ENCODE data around the gene PHF21A.

Gene PHF21A

DNA sequence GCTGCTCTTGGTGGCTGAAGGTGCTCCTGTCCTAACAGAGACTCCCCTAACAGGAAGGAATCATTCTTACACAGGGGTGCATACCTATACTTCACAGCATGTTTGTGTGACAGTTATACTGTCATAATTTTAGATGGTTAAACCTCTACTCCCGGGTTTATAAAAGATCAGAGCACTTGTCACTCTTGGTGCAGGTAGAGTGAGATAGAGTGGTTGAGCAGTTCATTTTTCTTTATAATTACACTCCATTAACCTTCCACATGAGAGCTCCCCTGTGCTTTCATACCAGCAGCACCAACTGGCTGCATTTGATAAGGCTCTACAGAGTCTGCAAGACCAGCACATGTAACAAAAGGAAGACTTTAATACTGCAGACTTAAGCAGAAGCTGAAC, 125.9 kb downstream of the PHF21A start:
- H3K36me3 Mint-ChIP-seq (ENCODE audit: low read depth): no peaks in the 10 kb centered on the region
- TF ChIP-seq, protein P1, sequence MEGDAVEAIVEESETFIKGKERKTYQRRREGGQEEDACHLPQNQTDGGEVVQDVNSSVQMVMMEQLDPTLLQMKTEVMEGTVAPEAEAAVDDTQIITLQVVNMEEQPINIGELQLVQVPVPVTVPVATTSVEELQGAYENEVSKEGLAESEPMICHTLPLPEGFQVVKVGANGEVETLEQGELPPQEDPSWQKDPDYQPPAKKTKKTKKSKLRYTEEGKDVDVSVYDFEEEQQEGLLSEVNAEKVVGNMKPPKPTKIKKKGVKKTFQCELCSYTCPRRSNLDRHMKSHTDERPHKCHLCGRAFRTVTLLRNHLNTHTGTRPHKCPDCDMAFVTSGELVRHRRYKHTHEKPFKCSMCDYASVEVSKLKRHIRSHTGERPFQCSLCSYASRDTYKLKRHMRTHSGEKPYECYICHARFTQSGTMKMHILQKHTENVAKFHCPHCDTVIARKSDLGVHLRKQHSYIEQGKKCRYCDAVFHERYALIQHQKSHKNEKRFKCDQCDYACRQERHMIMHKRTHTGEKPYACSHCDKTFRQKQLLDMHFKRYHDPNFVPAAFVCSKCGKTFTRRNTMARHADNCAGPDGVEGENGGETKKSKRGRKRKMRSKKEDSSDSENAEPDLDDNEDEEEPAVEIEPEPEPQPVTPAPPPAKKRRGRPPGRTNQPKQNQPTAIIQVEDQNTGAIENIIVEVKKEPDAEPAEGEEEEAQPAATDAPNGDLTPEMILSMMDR (IDR thresholded peaks at IDR 0.05): no peak
- no peaks in the 10 kb centered on the region for H3K27me3 Mint-ChIP-seq (ENCODE audit: low read depth, poor library complexity)
- no peak for DNase-seq
- no peaks in the 10 kb centered on the region for H3K9me3 Mint-ChIP-seq
- peak overlapping the region; percentile 1 for H3K27ac Mint-ChIP-seq
- peaks cover 33% of the 10 kb centered on the region for H3K4me1 Mint-ChIP-seq
- H3K4me3 Mint-ChIP-seq: no peak overlapping the region

DNA sequence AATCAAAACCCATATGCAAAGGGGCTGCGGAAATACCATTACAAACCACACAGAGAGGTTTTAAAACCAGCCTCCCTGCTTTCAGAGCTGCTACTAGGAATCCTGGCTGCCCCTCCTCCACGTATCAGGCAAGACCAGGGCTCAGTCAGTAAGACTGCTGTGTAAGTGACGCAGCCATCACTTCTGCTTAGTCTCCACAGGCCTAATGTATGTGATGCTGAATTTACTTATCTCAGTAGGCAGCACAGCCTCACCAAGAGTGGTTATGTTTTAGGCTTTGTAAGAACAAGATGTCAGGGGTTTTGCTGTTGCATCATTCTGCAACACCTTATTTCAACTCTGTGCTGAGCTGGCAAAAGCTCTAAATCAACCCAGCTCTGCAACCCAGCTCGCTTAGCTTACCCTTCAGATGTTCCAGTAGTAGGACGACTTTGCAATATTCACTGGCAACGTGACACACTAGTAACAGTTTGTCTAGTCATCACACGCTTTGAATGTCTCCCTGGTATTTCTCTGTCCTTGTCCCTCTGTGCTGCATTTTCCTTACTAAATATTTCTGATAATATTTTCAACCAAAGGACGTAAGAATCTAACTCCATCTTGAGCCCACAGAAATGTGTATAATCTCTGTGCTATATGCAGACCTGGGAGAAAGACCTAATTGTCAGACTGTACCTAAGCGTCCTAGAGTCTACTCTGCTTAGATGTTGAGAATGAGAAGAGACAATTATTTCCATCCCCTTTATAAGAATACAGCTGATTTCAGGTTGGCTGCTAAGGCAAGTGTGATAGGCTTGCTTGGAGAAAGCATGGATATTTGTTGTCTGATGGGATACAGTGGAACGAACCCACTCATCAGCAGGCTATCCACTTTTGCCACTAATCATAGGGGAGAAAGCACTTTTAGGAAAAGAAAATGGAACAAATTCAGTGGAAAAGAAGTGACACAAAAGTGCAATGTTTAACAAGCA, 126.6 kb downstream of the PHF21A start:
- Mint-ChIP-seq H3K4me3 (no peak overlapping the region), H3K27ac (peak overlapping the region; percentile 1), H3K4me1 (peaks cover 33% of the 10 kb centered on the region), H3K9me3 (no peaks in the 10 kb centered on the region), H3K36me3 (ENCODE audit: low read depth) (no peaks in the 10 kb centered on the region), H3K27me3 (ENCODE audit: low read depth, poor library complexity) (no peaks in the 10 kb centered on the region)
- TF ChIP-seq, protein P1 (IDR thresholded peaks at IDR 0.05): no peak
- DNase-seq: peak; percentile 20

DNA sequence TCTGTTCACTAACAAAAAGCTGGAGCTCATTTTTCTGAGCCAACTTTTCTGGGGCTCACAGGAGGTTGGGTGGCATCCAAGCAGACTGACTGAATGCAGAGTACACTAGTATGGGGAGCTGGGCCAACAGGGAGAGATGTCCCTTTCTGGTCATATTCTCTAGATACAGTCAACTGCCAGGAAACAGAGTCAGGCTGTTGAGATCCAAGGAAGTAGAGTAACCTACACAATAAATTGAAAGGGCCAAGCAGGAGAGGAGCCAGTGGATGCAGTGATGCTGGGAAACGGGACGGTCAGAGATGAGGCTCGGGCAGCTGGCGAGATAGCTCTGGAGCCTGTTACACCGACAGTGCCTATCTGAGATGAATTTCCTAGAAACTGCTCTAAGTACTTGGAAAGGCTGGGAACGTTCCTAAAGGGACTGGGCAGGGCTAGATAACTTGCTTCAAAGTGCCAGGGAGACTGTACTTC, 127.7 kb downstream of the PHF21A start:
- Mint-ChIP-seq H3K36me3 (ENCODE audit: low read depth) (no peaks in the 10 kb centered on the region), H3K27ac (peak overlapping the region; percentile 53), H3K4me3 (no peak overlapping the region), H3K27me3 (ENCODE audit: low read depth, poor library complexity) (no peaks in the 10 kb centered on the region), H3K9me3 (no peaks in the 10 kb centered on the region), H3K4me1 (peaks cover 33% of the 10 kb centered on the region)
- no peak for DNase-seq
- TF ChIP-seq, protein P1 (IDR thresholded peaks at IDR 0.05): no peak

DNA sequence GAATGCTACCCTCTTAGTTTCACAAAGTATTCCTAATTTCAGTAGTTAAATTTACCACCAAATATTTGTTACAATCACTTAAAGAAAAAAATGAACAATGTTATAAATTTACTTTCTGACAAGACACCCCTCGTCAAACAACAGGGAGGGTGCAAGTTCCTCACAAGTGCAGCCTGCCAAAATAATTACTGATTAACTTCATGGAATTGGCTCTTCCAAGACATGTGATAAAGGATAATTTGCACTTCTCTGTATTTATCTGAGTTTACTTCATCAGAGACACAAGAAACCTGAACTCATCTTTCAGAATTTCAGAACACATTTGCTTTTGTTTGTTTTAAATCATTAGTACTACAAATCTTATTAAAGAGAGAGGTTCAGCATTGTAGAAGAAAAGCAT, 132.3 kb downstream of the PHF21A start:
- H3K9me3 Mint-ChIP-seq: no peaks in the 10 kb centered on the region
- H3K27ac Mint-ChIP-seq: no peak overlapping the region
- no peak overlapping the region for H3K4me3 Mint-ChIP-seq
- TF ChIP-seq, protein P1 (IDR thresholded peaks at IDR 0.05): no peak
- H3K27me3 Mint-ChIP-seq (ENCODE audit: low read depth, poor library complexity): no peaks in the 10 kb centered on the region
- H3K36me3 Mint-ChIP-seq (ENCODE audit: low read depth): no peaks in the 10 kb centered on the region
- peaks cover 21% of the 10 kb centered on the region for H3K4me1 Mint-ChIP-seq
- DNase-seq: no peak

DNA sequence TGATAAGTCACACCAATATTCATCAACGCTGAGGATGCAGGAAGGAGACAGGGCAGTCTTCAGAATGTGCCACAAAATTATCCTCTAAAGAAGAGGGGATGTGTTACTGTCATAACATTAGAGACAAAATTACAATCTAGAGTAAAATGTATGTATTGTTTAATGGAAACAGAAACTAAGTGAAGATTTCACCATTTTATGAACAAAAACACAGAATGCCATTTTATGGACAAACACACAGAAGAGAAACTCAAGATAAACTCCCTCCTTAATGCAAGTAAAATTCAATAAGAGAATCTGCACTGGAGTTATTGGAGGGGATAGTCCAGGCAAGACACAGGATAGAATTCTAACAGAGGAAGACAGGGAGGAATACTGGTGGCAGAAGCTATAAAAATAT, 136.0 kb downstream of the PHF21A start:
- Mint-ChIP-seq H3K36me3 (ENCODE audit: low read depth) (no peaks in the 10 kb centered on the region), H3K27me3 (ENCODE audit: low read depth, poor library complexity) (no peaks in the 10 kb centered on the region), H3K27ac (peak overlapping the region; percentile 34), H3K9me3 (no peaks in the 10 kb centered on the region), H3K4me3 (no peak overlapping the region), H3K4me1 (peaks cover 34% of the 10 kb centered on the region)
- TF ChIP-seq, protein P1 (IDR thresholded peaks at IDR 0.05): no peak
- no peak for DNase-seq

All from nephron progenitor cell (in vitro differentiated cells).